ENCODE results near the gene CACNA2D1.

Gene CACNA2D1

GRCh38 chr7:82419200-82419599 lies 24.4 kb downstream of the CACNA2D1 start:
- ATAC-seq: peak; percentile 35; the same call in 1 of the 3 replicates
- peak; percentile 66; the same call in 1 of the 2 replicates for TF ChIP-seq GLIS3 (CRISPR knock-in tag; IDR thresholded peaks at IDR 0.05)
- TF ChIP-seq ESRRG (CRISPR knock-in tag; IDR thresholded peaks at IDR 0.05): no peak
- peak; percentile 84; the same call in 1 of the 2 replicates for TF ChIP-seq TSHZ2 (CRISPR knock-in tag; IDR thresholded peaks at IDR 0.05)
- TF ChIP-seq CSRNP3 (CRISPR knock-in tag; IDR thresholded peaks at IDR 0.05): no peak
- peak; percentile 40; the same call in 1 of the 2 replicates for TF ChIP-seq ZNF70 (CRISPR knock-in tag; IDR thresholded peaks at IDR 0.05)
- TF ChIP-seq TCF4 (CRISPR knock-in tag; IDR thresholded peaks at IDR 0.05; ENCODE audit: borderline replicate concordance): peak; percentile 86

GRCh38 chr7:82417898-82418297 lies 25.7 kb downstream of the CACNA2D1 start:
- ATAC-seq: no peak
- TF ChIP-seq OSR1 (CRISPR knock-in tag; IDR thresholded peaks at IDR 0.05) (no peak), ZFP30 (CRISPR knock-in tag; IDR thresholded peaks at IDR 0.05) (no peak), ISL1 (CRISPR knock-in tag; IDR thresholded peaks at IDR 0.05) (no peak), BACH2 (CRISPR knock-in tag; IDR thresholded peaks at IDR 0.05; ENCODE audit: borderline replicate concordance) (no peak), TCF4 (CRISPR knock-in tag; IDR thresholded peaks at IDR 0.05; ENCODE audit: borderline replicate concordance) (no peak), CREB5 (CRISPR knock-in tag; IDR thresholded peaks at IDR 0.05; ENCODE audit: low read depth) (no peak), SNAI2 (CRISPR knock-in tag; IDR thresholded peaks at IDR 0.05) (no peak), ESRRG (CRISPR knock-in tag; IDR thresholded peaks at IDR 0.05) (no peak), ZC3H10 (CRISPR knock-in tag; IDR thresholded peaks at IDR 0.05) (no peak), ZFP3 (CRISPR knock-in tag; IDR thresholded peaks at IDR 0.05) (no peak)

- no peak for ATAC-seq
- TF ChIP-seq ZNF565 (CRISPR knock-in tag; conservative IDR thresholded peaks at IDR 0.05; ENCODE audit: low read depth) (no peak), ARNTL (CRISPR knock-in tag; IDR thresholded peaks at IDR 0.05; ENCODE audit: borderline replicate concordance, low read depth) (no peak), TCF4 (CRISPR knock-in tag; IDR thresholded peaks at IDR 0.05; ENCODE audit: borderline replicate concordance) (no peak), CSRNP3 (CRISPR knock-in tag; IDR thresholded peaks at IDR 0.05) (no peak), OSR1 (CRISPR knock-in tag; IDR thresholded peaks at IDR 0.05) (no peak), SNAI2 (CRISPR knock-in tag; IDR thresholded peaks at IDR 0.05) (no peak), ZNF8 (CRISPR knock-in tag; IDR thresholded peaks at IDR 0.05) (no peak), GLIS3 (CRISPR knock-in tag; IDR thresholded peaks at IDR 0.05) (no peak), CSDC2 (CRISPR knock-in tag; IDR thresholded peaks at IDR 0.05) (no peak), PPARA (CRISPR knock-in tag; IDR thresholded peaks at IDR 0.05; ENCODE audit: borderline replicate concordance) (no peak), ZNF70 (CRISPR knock-in tag; IDR thresholded peaks at IDR 0.05) (no peak), CREB5 (CRISPR knock-in tag; IDR thresholded peaks at IDR 0.05; ENCODE audit: low read depth) (no peak), BACH2 (CRISPR knock-in tag; IDR thresholded peaks at IDR 0.05; ENCODE audit: borderline replicate concordance) (no peak), ZFP3 (CRISPR knock-in tag; IDR thresholded peaks at IDR 0.05) (no peak), TOX (CRISPR knock-in tag; IDR thresholded peaks at IDR 0.05; ENCODE audit: borderline replicate concordance) (no peak), RARB (CRISPR knock-in tag; IDR thresholded peaks at IDR 0.05) (no peak), ESRRG (CRISPR knock-in tag; IDR thresholded peaks at IDR 0.05) (no peak), ZC3H10 (CRISPR knock-in tag; IDR thresholded peaks at IDR 0.05) (no peak)
Measured at GRCh38 chr7:82416402-82416801, 27.2 kb downstream of the CACNA2D1 start.

Measured in SK-N-SH treated with all-trans-retinoic acid at 6 μM for 48 hours (cell line).